GM23338 (cell line): ENCODE measurements around the gene NAALADL2.

Experiments
- CREB1 ChIP-seq: fragments of 250-450 bp; sonication (Bioruptor Pico); IDR thresholded peaks from 2 replicates; pipeline ENCODE4 v1.5.0; 2020; ENCODE audit warnings: low read depth, mild to moderate bottlenecking, moderate library complexity
- CTCF ChIP-seq, 2 experiments: fragments of 200-600 bp in 1 of 2; sonication (generic) in 1 of 2; conservative IDR thresholded peaks; 2 replicates each; pipeline versions ENCODE4 v1.5.1 to v1.6.1; 2016 to 2017; ENCODE audit warnings: antibody characterized with exemption in 2 of 2, low read depth in 2 of 2, mild to moderate bottlenecking in 2 of 2, moderate library complexity in 1 of 2
- EZH2 ChIP-seq: fragments of 200-600 bp; sonication (generic); IDR thresholded peaks from one replicate; pipeline ENCODE4 v1.8.0; 2017; ENCODE audit warnings: antibody characterized with exemption, mild to moderate bottlenecking, low read depth; ENCODE audit not compliant: unreplicated experiment
- EZH2phosphoT487 ChIP-seq: fragments of 200-600 bp; sonication (generic); IDR thresholded peaks from one replicate; pipeline ENCODE4 v1.8.1; 2018; ENCODE audit warnings: antibody characterized with exemption; ENCODE audit not compliant: unreplicated experiment
- JUNB ChIP-seq: IDR thresholded peaks from one replicate; pipeline ENCODE4 v1.6.1; 2016; ENCODE audit warnings: antibody characterized with exemption; ENCODE audit not compliant: unreplicated experiment
- NANOG ChIP-seq: IDR thresholded peaks from 2 replicates; pipeline ENCODE4 v1.6.1; 2016; ENCODE audit warnings: antibody characterized with exemption, borderline replicate concordance
- POLR2AphosphoS5 ChIP-seq: IDR thresholded peaks from 2 replicates; pipeline ENCODE4 v1.6.1; 2016; ENCODE audit warnings: antibody characterized with exemption, low read depth
- ZNF462 ChIP-seq: fragments of 250-450 bp; sonication (Bioruptor Pico); IDR thresholded peaks from 2 replicates; pipeline ENCODE4 v1.5.0; 2020; ENCODE audit warnings: mild to moderate bottlenecking, moderate library complexity
- TF ChIP-seq, protein P1 (sequence below): IDR thresholded peaks from one replicate; pipeline ENCODE4 v1.6.1; 2018; ENCODE audit warnings: antibody characterized with exemption; ENCODE audit not compliant: unreplicated experiment

GRCh38 chr3:175798326-175798725, 939.2 kb downstream of the NAALADL2 start:
- no peak for TF ChIP-seq CTCF (conservative IDR thresholded peaks at IDR 0.05; ENCODE audit: low read depth in 2 of 2)
- no peak for TF ChIP-seq POLR2AphosphoS5
- TF ChIP-seq EZH2, result no peak
- TF ChIP-seq EZH2phosphoT487, result no peak
- TF ChIP-seq, protein P1, sequence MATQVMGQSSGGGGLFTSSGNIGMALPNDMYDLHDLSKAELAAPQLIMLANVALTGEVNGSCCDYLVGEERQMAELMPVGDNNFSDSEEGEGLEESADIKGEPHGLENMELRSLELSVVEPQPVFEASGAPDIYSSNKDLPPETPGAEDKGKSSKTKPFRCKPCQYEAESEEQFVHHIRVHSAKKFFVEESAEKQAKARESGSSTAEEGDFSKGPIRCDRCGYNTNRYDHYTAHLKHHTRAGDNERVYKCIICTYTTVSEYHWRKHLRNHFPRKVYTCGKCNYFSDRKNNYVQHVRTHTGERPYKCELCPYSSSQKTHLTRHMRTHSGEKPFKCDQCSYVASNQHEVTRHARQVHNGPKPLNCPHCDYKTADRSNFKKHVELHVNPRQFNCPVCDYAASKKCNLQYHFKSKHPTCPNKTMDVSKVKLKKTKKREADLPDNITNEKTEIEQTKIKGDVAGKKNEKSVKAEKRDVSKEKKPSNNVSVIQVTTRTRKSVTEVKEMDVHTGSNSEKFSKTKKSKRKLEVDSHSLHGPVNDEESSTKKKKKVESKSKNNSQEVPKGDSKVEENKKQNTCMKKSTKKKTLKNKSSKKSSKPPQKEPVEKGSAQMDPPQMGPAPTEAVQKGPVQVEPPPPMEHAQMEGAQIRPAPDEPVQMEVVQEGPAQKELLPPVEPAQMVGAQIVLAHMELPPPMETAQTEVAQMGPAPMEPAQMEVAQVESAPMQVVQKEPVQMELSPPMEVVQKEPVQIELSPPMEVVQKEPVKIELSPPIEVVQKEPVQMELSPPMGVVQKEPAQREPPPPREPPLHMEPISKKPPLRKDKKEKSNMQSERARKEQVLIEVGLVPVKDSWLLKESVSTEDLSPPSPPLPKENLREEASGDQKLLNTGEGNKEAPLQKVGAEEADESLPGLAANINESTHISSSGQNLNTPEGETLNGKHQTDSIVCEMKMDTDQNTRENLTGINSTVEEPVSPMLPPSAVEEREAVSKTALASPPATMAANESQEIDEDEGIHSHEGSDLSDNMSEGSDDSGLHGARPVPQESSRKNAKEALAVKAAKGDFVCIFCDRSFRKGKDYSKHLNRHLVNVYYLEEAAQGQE, result no peak
- TF ChIP-seq NANOG, result no peak
- no peak for TF ChIP-seq JUNB
- TF ChIP-seq CREB1 (CRISPR knock-in tag), result no peak
- TF ChIP-seq ZNF462 (CRISPR knock-in tag), result no peak
